Left hindlimb (tissue), 1 donor: ENCODE measurements around the gene KCTD7.
"Not testable (repeated sequence)": the region's sequence is repeated elsewhere in the genome, so short reads cannot be mapped to it uniquely, and the experiment has no call there.

Experiments used
- DNase-seq: peaks from one replicate; pipeline ENCODE4 v3.0.0-alpha.2; 2018

Gene KCTD7

GRCh38 chr7:66683094-66683769, 54.6 kb downstream of the KCTD7 start:
- DNase-seq = not testable (repeated sequence)

GRCh38 chr7:66683770-66684123, 55.1 kb downstream of the KCTD7 start:
- no peak for DNase-seq

DNA sequence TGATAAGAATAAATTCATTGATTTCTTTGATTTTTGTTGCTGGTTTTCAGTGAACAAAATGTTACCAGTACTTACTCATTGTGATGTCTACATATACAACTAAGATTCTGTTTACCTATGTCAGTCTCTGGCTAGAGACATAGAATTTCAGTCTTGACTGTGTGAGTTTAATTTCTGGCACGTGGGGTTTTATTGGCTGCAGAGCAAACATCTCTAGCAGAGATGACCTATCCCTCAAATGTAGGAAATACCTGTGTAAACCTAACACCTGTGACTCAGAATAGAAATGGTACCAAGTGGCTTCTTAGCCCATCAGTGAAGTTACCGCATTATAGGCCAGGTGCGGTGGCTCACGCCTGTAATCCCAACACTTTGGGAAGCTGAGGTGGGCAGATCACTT, 57.0 kb downstream of the KCTD7 start:
- not testable (repeated sequence) for DNase-seq

DNA sequence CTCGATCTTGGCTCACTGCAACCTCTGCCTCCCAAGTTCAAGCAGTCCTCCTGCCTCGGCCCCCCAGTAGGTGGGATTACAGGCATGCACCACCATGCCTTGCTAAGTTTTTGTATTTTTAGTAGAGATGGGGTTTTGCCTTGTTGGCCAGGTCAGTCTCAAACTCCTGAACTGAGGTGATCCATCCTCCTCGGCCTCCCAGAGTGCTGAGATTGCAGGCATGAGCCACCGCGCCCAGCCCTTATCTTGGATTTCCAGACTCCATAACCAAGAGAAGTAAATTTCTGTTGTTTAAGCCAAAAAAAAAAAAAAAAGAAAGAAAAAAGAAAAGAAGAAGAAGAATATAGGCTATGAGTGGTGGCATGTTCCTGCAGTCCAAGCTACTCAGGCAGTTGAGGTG, 58.5 kb downstream of the KCTD7 start:
- no peak for DNase-seq

- not testable (repeated sequence) for DNase-seq
Measured at GRCh38 chr7:66687672-66688071, 59.0 kb downstream of the KCTD7 start.

DNA sequence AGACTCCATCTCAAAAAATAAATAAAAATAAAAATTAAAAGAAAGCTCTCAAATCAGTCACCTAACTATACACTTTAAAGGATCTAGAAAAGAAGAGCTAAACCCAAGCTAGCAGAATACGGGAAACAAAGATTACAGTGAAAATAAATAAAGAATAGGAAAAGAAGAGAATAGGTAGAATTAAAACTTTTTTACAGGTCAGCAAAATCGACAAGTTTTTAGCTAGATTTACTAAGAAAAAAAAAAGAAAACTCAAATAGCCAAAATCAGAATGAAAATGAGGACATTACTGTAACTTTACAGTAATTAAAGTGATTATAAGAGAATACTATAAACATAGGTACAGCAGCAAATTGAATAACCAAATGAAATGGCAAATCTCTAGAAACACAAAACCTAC, 60.4 kb downstream of the KCTD7 start:
- no peak for DNase-seq

GRCh38 chr7:66693331-66693730, 64.7 kb downstream of the KCTD7 start:
- DNase-seq = no peak
